Endothelial cell of umbilical vein (primary cell): ENCODE data around the gene IPO9.

Source experiments
- POLR2A ChIP-seq: IDR thresholded peaks from 2 replicates; pipeline ENCODE4 v1.6.1; 2012; ENCODE audit warnings: low read depth, mild to moderate bottlenecking, control low read depth, low read length
- POLR2AphosphoS5 ChIP-seq: IDR thresholded peaks from 2 replicates; pipeline ENCODE4 v1.6.1; 2012; ENCODE audit warnings: low read depth, mild to moderate bottlenecking, control low read depth, low read length, moderate library complexity; ENCODE audit not compliant: insufficient read depth
- TF ChIP-seq, protein P1 (sequence below): IDR thresholded peaks from 2 replicates; pipeline ENCODE4 v1.6.1; 2011; ENCODE audit not compliant: insufficient read depth, insufficient read length
- TF ChIP-seq, protein P2 (sequence below), 2 donors: IDR thresholded peaks; 1 replicate in 1 of 2; 2 replicates in 1 of 2; pipeline ENCODE4 v1.5.1; 2011; ENCODE audit warnings: low read length in 2 of 2, mild to moderate bottlenecking in 2 of 2, moderate library complexity in 2 of 2, control low read depth in 1 of 2, inconsistent platforms in 1 of 2, low read depth in 1 of 2; ENCODE audit not compliant: insufficient read depth in 1 of 2; ENCODE audit errors: extremely low read depth in 1 of 2

DNA sequence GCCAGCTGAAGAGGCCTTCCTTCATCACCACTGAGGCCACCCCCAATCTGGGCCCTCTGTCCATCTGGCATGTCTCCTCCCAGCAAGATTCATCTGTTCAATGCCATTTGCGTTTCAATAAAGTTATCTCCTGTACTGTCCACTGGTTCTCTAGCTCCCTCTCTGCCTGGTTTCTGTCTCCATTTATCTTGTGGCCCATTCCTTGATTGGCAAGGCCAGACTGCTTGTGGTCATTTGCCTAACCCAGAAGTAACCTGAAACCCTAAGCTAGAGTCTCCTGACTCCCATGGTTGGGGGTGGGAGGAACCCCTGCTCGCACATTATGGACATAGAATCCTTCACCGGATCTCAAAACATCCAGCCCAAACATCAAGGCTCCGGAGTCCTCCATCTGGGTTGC lies 2.1 kb upstream of the IPO9 start:
- TF ChIP-seq, protein P1, sequence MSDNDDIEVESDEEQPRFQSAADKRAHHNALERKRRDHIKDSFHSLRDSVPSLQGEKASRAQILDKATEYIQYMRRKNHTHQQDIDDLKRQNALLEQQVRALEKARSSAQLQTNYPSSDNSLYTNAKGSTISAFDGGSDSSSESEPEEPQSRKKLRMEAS = no peak
- TF ChIP-seq, protein P2, sequence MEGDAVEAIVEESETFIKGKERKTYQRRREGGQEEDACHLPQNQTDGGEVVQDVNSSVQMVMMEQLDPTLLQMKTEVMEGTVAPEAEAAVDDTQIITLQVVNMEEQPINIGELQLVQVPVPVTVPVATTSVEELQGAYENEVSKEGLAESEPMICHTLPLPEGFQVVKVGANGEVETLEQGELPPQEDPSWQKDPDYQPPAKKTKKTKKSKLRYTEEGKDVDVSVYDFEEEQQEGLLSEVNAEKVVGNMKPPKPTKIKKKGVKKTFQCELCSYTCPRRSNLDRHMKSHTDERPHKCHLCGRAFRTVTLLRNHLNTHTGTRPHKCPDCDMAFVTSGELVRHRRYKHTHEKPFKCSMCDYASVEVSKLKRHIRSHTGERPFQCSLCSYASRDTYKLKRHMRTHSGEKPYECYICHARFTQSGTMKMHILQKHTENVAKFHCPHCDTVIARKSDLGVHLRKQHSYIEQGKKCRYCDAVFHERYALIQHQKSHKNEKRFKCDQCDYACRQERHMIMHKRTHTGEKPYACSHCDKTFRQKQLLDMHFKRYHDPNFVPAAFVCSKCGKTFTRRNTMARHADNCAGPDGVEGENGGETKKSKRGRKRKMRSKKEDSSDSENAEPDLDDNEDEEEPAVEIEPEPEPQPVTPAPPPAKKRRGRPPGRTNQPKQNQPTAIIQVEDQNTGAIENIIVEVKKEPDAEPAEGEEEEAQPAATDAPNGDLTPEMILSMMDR (IDR thresholded peaks at IDR 0.05; ENCODE audit: extremely low read depth in 1 of 2, insufficient read depth in 1 of 2, low read depth in 1 of 2, low read length in 2 of 2) = no peak
- no peak for TF ChIP-seq POLR2AphosphoS5
- no peak for TF ChIP-seq POLR2A
